Endodermal cell (in vitro differentiated cells): Measurements from ENCODE around the gene DDX39B. TPM values are rescaled to one million over a fixed set of nuclear protein-coding genes. Genes with fewer than 3 reads are reported as not detected.

Experiments used
- DNase-seq: peaks from one replicate; pipeline ENCODE4 v3.0.0-alpha.2; 2017
- H3K27ac ChIP-seq: 2 replicates; pipeline ENCODE4 v1.5.1; 2013; ENCODE audit warnings: mild to moderate bottlenecking, low read depth, low read length, moderate library complexity
- H3K27me3 ChIP-seq: 2 replicates; pipeline ENCODE4 v1.6.1; 2013; ENCODE audit warnings: mild to moderate bottlenecking, low read length, moderate library complexity; ENCODE audit not compliant: insufficient read depth, control insufficient read depth, poor library complexity, severe bottlenecking
- H3K36me3 ChIP-seq: 2 replicates; pipeline ENCODE4 v1.7.0; 2013; ENCODE audit warnings: mild to moderate bottlenecking, low read length, moderate library complexity; ENCODE audit not compliant: control insufficient read depth, insufficient read depth
- H3K4me1 ChIP-seq: one replicate; pipeline ENCODE4 v1.7.0; 2013; ENCODE audit warnings: low read length; ENCODE audit not compliant: control insufficient read depth, insufficient read depth
- H3K4me3 ChIP-seq: 2 replicates; pipeline ENCODE4 v1.5.1; 2013; ENCODE audit warnings: mild to moderate bottlenecking, low read length, moderate library complexity
- H3K9ac ChIP-seq: 2 replicates; pipeline ENCODE4 v1.6.1; 2013; ENCODE audit warnings: mild to moderate bottlenecking, low read length, moderate library complexity; ENCODE audit not compliant: poor library complexity, severe bottlenecking; ENCODE audit errors: extremely low read depth
- H3K9me3 ChIP-seq: 2 replicates; pipeline ENCODE4 v1.6.1; 2013; ENCODE audit warnings: mild to moderate bottlenecking, low read length, moderate library complexity; ENCODE audit not compliant: control insufficient read depth
- H3K27ac Mint-ChIP-seq: 2 replicates; pipeline ENCODE4 v1.8.0; 2020; ENCODE audit warnings: mixed read lengths
- H3K27me3 Mint-ChIP-seq: 2 replicates; pipeline ENCODE4 v1.8.0; 2021; ENCODE audit warnings: mild to moderate bottlenecking, mixed read lengths; ENCODE audit not compliant: insufficient read depth
- H3K36me3 Mint-ChIP-seq: 2 replicates; pipeline ENCODE4 v1.8.0; 2020; ENCODE audit warnings: low read depth, mixed read lengths
- H3K4me1 Mint-ChIP-seq: 2 replicates; pipeline ENCODE4 v1.8.0; 2020; ENCODE audit warnings: mixed read lengths
- H3K4me3 Mint-ChIP-seq: 2 replicates; pipeline ENCODE4 v1.8.0; 2020; ENCODE audit warnings: mild to moderate bottlenecking, moderate library complexity, mixed read lengths
- H3K9me3 Mint-ChIP-seq: 2 replicates; pipeline ENCODE4 v1.8.0; 2020; ENCODE audit warnings: mild to moderate bottlenecking, mixed read lengths
- WGBS, 2 experiments: methylation state at CpG; one replicate each; pipeline versions ENCODE4 v1.1.5 to v1.1.7; 2013; ENCODE audit warnings: missing lambda C conversion rate in 2 of 2, mixed read lengths in 1 of 2; ENCODE audit not compliant: insufficient coverage in 1 of 2, insufficient read length in 1 of 2; 5-methylcytosine and 5-hydroxymethylcytosine counted together
- total RNA-seq, 2 donors: library from RNA; stranded (reverse); fragmentation: NEBNext Ultra II Directional in 1 of 2; extraction: Animal tissue kit (Norgen Biotek cat#: 25700) in 1 of 2; gene quantifications; 2 replicates in 1 of 2; 3 replicates in 1 of 2; pipeline ENCODE4 v1.2.1, GENCODE V29; 2021
- TF ChIP-seq, protein P1 (sequence below): fragments of 200-600 bp; sonication (generic); conservative IDR thresholded peaks from 2 replicates; pipeline ENCODE4 v1.5.0; 2021; ENCODE audit warnings: antibody characterized with exemption, mild to moderate bottlenecking

Gene DDX39B
- total RNA-seq, 2 donors from 2014 or later, result 572 to 654 TPM

DNA sequence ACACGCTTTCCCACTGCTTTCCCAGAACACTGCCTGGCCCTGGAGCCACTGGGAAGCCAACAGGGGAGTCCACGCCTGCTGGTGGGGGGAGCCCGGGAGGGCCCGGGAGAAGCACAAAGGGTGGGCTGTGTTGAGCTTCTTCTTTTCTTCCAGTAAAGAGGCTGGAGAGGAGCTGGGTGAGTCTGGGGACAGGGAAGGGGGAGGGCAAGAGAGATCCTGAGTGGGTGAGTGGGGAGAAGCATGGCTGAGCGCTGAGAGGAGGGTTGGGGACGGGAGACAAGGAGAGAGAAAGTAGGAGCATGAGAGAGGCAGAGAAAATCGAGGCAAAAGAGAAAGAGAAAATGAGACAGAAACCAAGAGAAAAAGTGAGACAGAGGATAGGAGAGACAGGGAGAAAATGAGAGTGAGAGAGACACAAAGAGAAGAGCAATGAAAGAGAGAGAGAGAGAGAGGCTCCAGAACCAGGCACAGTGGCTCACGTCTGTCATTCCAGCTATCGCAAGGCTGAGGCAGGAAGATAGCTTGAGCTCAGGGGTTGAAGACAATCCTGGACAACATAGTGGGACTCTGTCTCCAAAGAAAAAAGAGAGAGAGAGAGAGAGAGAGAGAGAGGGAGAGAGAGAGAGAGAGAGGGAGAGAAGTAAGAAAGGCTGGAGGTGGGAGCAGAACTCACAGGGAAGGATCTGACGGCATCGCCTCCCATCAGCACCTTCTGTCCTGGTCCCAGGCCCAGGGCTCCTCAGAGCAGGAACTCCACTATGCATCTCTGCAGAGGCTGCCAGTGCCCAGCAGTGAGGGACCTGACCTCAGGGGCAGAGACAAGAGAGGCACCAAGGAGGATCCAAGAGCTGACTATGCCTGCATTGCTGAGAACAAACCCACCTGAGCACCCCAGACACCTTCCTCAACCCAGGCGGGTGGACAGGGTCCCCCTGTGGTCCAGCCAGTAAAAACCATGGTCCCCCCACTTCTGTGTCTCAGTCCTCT, 46.3 kb upstream of the DDX39B start:
- Histone ChIP-seq H3K4me3 (no peak overlapping the region), H3K4me1 (no peaks in the 10 kb centered on the region), H3K27me3 (no peaks in the 10 kb centered on the region), H3K9me3 (no peaks in the 10 kb centered on the region), H3K9ac (no peak overlapping the region), H3K27ac (no peak overlapping the region), H3K36me3 (no peaks in the 10 kb centered on the region)
- Mint-ChIP-seq H3K27ac (no peak overlapping the region), H3K27me3 (peaks cover 9% of the 10 kb centered on the region), H3K4me3 (no peak overlapping the region), H3K4me1 (no peaks in the 10 kb centered on the region), H3K36me3 (no peaks in the 10 kb centered on the region), H3K9me3 (no peaks in the 10 kb centered on the region)
- TF ChIP-seq, protein P1, sequence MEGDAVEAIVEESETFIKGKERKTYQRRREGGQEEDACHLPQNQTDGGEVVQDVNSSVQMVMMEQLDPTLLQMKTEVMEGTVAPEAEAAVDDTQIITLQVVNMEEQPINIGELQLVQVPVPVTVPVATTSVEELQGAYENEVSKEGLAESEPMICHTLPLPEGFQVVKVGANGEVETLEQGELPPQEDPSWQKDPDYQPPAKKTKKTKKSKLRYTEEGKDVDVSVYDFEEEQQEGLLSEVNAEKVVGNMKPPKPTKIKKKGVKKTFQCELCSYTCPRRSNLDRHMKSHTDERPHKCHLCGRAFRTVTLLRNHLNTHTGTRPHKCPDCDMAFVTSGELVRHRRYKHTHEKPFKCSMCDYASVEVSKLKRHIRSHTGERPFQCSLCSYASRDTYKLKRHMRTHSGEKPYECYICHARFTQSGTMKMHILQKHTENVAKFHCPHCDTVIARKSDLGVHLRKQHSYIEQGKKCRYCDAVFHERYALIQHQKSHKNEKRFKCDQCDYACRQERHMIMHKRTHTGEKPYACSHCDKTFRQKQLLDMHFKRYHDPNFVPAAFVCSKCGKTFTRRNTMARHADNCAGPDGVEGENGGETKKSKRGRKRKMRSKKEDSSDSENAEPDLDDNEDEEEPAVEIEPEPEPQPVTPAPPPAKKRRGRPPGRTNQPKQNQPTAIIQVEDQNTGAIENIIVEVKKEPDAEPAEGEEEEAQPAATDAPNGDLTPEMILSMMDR, result no peak
- WGBS, 2 experiments, result 89 to 92% methylated on average over 6 to 12 of the region's 12 CpGs
- no peak for DNase-seq

DNA sequence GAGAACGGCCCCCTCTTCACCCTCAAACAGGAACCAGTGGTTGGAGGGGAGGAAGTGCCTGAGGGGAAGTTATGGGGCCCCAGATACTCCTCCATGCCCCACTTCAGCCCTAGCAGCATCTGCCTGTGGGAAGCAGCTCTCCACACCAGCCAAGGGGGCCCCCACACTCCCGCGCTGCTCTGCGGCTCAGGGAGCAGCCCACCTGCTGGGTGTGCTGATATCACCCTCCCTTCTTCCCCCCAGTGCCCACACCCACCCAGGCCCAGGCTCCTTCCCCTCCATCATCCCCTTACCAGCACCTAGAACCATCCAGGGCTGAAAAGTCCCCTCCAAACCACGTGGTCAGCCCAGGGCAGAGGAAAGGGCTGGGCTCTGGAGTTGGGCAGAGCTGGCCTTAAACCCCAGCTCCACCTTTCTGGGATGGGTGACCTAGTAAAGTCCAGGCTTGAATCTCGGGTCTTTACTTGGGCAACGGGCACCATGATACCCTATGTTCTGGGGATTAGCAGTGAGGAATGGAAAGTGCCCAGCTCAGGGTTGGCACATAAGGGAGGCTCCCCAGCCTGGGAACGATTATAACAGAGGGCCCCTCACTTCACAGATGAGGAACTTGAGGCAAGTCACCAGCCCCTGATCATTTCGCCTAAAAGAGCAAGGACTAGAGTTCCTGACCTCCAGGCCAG, 44.9 kb upstream of the DDX39B start:
- DNase-seq, result no peak
- Histone ChIP-seq H3K4me3 (no peak overlapping the region), H3K36me3 (no peaks in the 10 kb centered on the region), H3K27ac (no peak overlapping the region), H3K9ac (no peak overlapping the region), H3K4me1 (no peaks in the 10 kb centered on the region), H3K9me3 (no peaks in the 10 kb centered on the region), H3K27me3 (no peaks in the 10 kb centered on the region)
- H3K4me3 Mint-ChIP-seq, result no peak overlapping the region
- no peaks in the 10 kb centered on the region for H3K9me3 Mint-ChIP-seq
- TF ChIP-seq, protein P1, result no peak
- no peaks in the 10 kb centered on the region for H3K36me3 Mint-ChIP-seq
- 79 to 82% methylated on average over 6 to 9 of the region's 9 CpGs for WGBS, 2 experiments
- no peak overlapping the region for H3K27ac Mint-ChIP-seq
- H3K27me3 Mint-ChIP-seq, result peaks cover 20% of the 10 kb centered on the region
- H3K4me1 Mint-ChIP-seq, result peaks cover 2% of the 10 kb centered on the region

DNA sequence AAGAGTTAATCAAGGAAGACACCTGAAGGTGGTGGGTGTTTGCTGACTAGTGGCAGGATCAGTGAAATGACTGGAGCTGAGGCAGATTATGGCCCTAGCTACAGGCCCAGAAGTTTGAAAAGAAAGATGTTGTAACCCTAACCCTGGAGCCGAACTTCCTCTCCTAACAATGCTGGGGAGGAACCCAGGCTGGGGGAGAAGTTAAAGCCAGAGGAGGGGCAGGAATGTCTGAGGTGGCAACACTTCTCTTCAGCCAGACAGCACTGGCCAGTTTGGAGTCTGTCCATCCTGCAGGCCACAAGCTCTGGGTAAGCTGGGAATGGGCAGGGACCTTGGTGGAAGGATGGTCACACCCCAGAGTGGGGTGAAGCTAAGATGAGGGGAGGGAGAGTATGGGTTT, 44.2 kb upstream of the DDX39B start, which contains the start of gene LST1:
Gene LST1 (plus strand): TSS at position 270 of the 400 bp plus-strand sequence. CDS start 1,023 bp downstream, outside the sequence.
- TF ChIP-seq, protein P1, result no peak
- Histone ChIP-seq H3K9me3 (no peaks in the 10 kb centered on the region), H3K4me3 (no peak within 1 kb of the TSS), H3K27ac (no peak within 1 kb of the TSS), H3K36me3 (no peaks in the 10 kb centered on the region), H3K27me3 (no peaks in the 10 kb centered on the region), H3K9ac (no peak within 1 kb of the TSS), H3K4me1 (no peaks in the 10 kb centered on the region)
- Mint-ChIP-seq H3K36me3 (no peaks in the 10 kb centered on the region), H3K27me3 (peaks cover 24% of the 10 kb centered on the region), H3K9me3 (no peaks in the 10 kb centered on the region), H3K27ac (no peak within 1 kb of the TSS), H3K4me3 (no peak within 1 kb of the TSS), H3K4me1 (peaks cover 10% of the 10 kb centered on the region)
- WGBS, 2 experiments, result 53% methylated on average over 1 of the region's 1 CpG; no CpG with 5 or more reads in 1 of the 2 experiments
- no peak for DNase-seq
